ENCODE measurements around the gene DNPEP.

Gene DNPEP

DNA sequence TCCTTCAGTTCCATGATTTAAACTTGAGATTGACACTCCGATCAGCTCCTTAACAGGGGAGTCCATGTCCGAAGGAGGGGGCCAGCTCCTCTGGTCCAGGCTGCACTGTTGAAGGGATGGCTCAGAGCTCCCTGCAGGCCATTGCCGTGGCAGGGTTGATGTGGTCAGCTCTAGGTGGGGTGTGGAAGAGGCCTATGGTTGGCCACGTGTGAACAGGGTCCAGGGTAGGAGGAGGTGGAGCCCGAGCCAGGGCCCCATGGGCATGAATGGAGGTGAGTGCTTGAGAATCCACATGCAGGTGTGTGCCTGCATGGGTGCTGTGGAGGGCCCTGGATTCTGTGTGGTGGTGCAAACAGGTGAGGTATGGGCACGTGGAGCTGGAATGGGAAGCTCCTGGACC is 48.0 kb upstream of the DNPEP start:
- H3K36me3 ChIP-seq (ENCODE audit: low read length): no peaks in the 10 kb centered on the region
- H4K20me1 ChIP-seq (ENCODE audit: low read depth, low read length): no peaks in the 10 kb centered on the region
- H3K9ac ChIP-seq (ENCODE audit: low read length): no peak overlapping the region
- no peak overlapping the region for H2AFZ ChIP-seq (ENCODE audit: low read depth, low read length, severe bottlenecking)
- H3K27me3 ChIP-seq (ENCODE audit: low read length): no peaks in the 10 kb centered on the region
- no peaks in the 10 kb centered on the region for H3K9me2 ChIP-seq (replicated peaks; ENCODE audit: insufficient read depth, low read length)
- no peaks in the 10 kb centered on the region for H3K79me2 ChIP-seq (ENCODE audit: insufficient read depth, low read length)
- H3F3A ChIP-seq (ENCODE audit: insufficient read depth): no peaks in the 10 kb centered on the region
- H3K4me2 ChIP-seq (ENCODE audit: low read depth, low read length, poor library complexity, severe bottlenecking): no peak overlapping the region
- H3K27ac ChIP-seq (ENCODE audit: low read depth, low read length): no peak overlapping the region
- TF ChIP-seq EZH2phosphoT487 (conservative IDR thresholded peaks at IDR 0.05; ENCODE audit: low read length): no peak
- TF ChIP-seq, protein P1, sequence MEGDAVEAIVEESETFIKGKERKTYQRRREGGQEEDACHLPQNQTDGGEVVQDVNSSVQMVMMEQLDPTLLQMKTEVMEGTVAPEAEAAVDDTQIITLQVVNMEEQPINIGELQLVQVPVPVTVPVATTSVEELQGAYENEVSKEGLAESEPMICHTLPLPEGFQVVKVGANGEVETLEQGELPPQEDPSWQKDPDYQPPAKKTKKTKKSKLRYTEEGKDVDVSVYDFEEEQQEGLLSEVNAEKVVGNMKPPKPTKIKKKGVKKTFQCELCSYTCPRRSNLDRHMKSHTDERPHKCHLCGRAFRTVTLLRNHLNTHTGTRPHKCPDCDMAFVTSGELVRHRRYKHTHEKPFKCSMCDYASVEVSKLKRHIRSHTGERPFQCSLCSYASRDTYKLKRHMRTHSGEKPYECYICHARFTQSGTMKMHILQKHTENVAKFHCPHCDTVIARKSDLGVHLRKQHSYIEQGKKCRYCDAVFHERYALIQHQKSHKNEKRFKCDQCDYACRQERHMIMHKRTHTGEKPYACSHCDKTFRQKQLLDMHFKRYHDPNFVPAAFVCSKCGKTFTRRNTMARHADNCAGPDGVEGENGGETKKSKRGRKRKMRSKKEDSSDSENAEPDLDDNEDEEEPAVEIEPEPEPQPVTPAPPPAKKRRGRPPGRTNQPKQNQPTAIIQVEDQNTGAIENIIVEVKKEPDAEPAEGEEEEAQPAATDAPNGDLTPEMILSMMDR (IDR thresholded peaks at IDR 0.05; ENCODE audit: insufficient read depth, low read length, poor library complexity, severe bottlenecking): no peak
- H3K9me3 ChIP-seq (ENCODE audit: insufficient read depth, low read length): no peaks in the 10 kb centered on the region
- H3K4me3 ChIP-seq (ENCODE audit: insufficient read depth, low read length, poor library complexity, severe bottlenecking): no peak overlapping the region

DNA sequence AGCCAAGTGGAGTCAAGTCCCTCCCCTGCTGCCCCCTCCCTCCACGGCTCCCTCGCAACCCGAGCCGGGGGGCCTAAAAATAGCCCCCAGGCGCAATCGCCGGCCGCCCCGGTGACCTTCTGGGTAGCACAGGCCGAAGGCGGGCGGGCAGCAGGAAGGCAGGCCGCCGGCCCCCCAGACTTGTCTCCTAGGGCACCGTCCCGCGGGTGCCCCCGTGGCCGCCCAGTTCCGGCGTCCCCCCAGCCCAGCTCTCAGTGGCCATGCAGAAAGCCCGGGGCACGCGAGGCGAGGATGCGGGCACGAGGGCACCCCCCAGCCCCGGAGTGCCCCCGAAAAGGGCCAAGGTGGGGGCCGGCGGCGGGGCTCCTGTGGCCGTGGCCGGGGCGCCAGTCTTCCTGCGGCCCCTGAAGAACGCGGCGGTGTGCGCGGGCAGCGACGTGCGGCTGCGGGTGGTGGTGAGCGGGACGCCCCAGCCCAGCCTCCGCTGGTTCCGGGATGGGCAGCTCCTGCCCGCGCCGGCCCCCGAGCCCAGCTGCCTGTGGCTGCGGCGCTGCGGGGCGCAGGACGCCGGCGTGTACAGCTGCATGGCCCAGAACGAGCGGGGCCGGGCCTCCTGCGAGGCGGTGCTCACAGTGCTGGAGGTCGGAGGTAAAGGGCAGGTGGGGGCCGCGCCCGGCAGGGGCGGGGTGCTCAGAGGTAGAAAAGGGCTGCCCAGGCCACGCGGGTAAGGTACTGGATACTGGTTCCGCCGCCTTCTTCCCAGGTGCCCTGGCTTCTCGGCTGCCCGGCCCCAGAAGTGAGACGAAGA is 47.2 kb upstream of the DNPEP start, which contains the start of gene SPEG:
TSS of gene SPEG (plus strand) at position 126 of the 808 bp plus-strand sequence. CDS start at position 261, 135 bp downstream.
- no peaks in the 10 kb centered on the region for H3K27me3 ChIP-seq (ENCODE audit: low read length)
- no peak within 1 kb of the TSS for H3K27ac ChIP-seq (ENCODE audit: low read depth, low read length)
- H3K9ac ChIP-seq (ENCODE audit: low read length): no peak within 1 kb of the TSS
- no peaks in the 10 kb centered on the region for H3K9me3 ChIP-seq (ENCODE audit: insufficient read depth, low read length)
- no peaks in the 10 kb centered on the region for H3F3A ChIP-seq (ENCODE audit: insufficient read depth)
- H3K36me3 ChIP-seq (ENCODE audit: low read length): no peaks in the 10 kb centered on the region
- H2AFZ ChIP-seq (ENCODE audit: low read depth, low read length, severe bottlenecking): no peak within 1 kb of the TSS
- TF ChIP-seq, protein P1 (IDR thresholded peaks at IDR 0.05; ENCODE audit: insufficient read depth, low read length, poor library complexity, severe bottlenecking): no peak
- no peak for TF ChIP-seq EZH2phosphoT487 (conservative IDR thresholded peaks at IDR 0.05; ENCODE audit: low read length)
- H3K79me2 ChIP-seq (ENCODE audit: insufficient read depth, low read length): no peaks in the 10 kb centered on the region
- no peak within 1 kb of the TSS for H3K4me3 ChIP-seq (ENCODE audit: insufficient read depth, low read length, poor library complexity, severe bottlenecking)
- no peaks in the 10 kb centered on the region for H3K9me2 ChIP-seq (replicated peaks; ENCODE audit: insufficient read depth, low read length)
- H4K20me1 ChIP-seq (ENCODE audit: low read depth, low read length): no peaks in the 10 kb centered on the region
- no peak within 1 kb of the TSS for H3K4me2 ChIP-seq (ENCODE audit: low read depth, low read length, poor library complexity, severe bottlenecking)

DNA sequence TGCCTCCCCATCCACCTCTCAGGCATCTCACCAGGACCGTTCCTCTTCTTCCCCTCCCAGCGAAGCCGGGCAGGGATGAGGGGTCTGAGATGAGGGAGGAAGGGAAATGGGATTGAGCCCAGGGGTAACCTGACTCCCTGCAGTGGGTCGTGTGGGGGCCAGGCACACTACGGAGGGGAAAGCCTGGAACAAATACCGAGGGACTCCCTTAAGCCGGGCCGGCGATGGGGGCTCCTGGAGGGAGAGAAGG is 46.7 kb upstream of the DNPEP start:
- Histone ChIP-seq H3K9me3 (ENCODE audit: insufficient read depth, low read length) (no peaks in the 10 kb centered on the region), H3K9ac (ENCODE audit: low read length) (no peak overlapping the region), H4K20me1 (ENCODE audit: low read depth, low read length) (no peaks in the 10 kb centered on the region), H3K4me3 (ENCODE audit: insufficient read depth, low read length, poor library complexity, severe bottlenecking) (no peak overlapping the region), H2AFZ (ENCODE audit: low read depth, low read length, severe bottlenecking) (no peak overlapping the region), H3K79me2 (ENCODE audit: insufficient read depth, low read length) (no peaks in the 10 kb centered on the region), H3F3A (ENCODE audit: insufficient read depth) (no peaks in the 10 kb centered on the region), H3K36me3 (ENCODE audit: low read length) (no peaks in the 10 kb centered on the region), H3K9me2 (replicated peaks; ENCODE audit: insufficient read depth, low read length) (no peaks in the 10 kb centered on the region), H3K27ac (ENCODE audit: low read depth, low read length) (no peak overlapping the region), H3K4me2 (ENCODE audit: low read depth, low read length, poor library complexity, severe bottlenecking) (no peak overlapping the region), H3K27me3 (ENCODE audit: low read length) (no peaks in the 10 kb centered on the region)
- TF ChIP-seq EZH2phosphoT487 (conservative IDR thresholded peaks at IDR 0.05; ENCODE audit: low read length): no peak
- TF ChIP-seq, protein P1 (IDR thresholded peaks at IDR 0.05; ENCODE audit: insufficient read depth, low read length, poor library complexity, severe bottlenecking): no peak
